Lung microvascular endothelial cell (primary cell): Measurements from ENCODE around the gene MYO1E. TPM values are rescaled to one million over a fixed set of nuclear protein-coding genes. Genes with fewer than 3 reads are reported as not detected.

Source experiments
- DNase-seq, 2 donors: peaks; one replicate each; pipeline versions ENCODE4 v3.0.0 to v3.0.0-alpha.2; 2010; ENCODE audit warnings: low read depth in 2 of 2
- total RNA-seq: library from RNA; depleted of rRNA; stranded (reverse); fragments of >200 nt; gene quantifications from 2 replicates; pipeline ENCODE4 v1.2.1, GENCODE V29; 2014

Gene MYO1E
- total RNA-seq, 1 donor from 2014 or later: 12.1 TPM

GRCh38 chr15:59087731-59088130, 284.9 kb downstream of the MYO1E start:
- no peak for DNase-seq

Other genes with a start within 250 kb of the MYO1E start
- not detected in 2 replicates for gene LDHAL6B, start 166.0 kb downstream of the MYO1E start, total RNA-seq
- not detected in 2 replicates for gene FAM81A, start 65.3 kb upstream of the MYO1E start, total RNA-seq
- not detected in 2 replicates for gene GCNT3, start 238.9 kb upstream of the MYO1E start, total RNA-seq